Nephron progenitor cell (in vitro differentiated cells): ENCODE data around the gene SOX18.

ENCODE experiments used
- DNase-seq: peaks from one replicate; pipeline ENCODE4 v3.0.0; 2021
- H3K27ac Mint-ChIP-seq: 2 replicates; pipeline ENCODE4 v1.8.0; 2021; ENCODE audit warnings: mild to moderate bottlenecking, moderate library complexity, mixed read lengths
- H3K27me3 Mint-ChIP-seq: 2 replicates; pipeline ENCODE4 v1.8.0; 2021; ENCODE audit warnings: mild to moderate bottlenecking, low read depth, mixed read lengths; ENCODE audit not compliant: poor library complexity
- H3K36me3 Mint-ChIP-seq: 2 replicates; pipeline ENCODE4 v1.8.0; 2021; ENCODE audit warnings: low read depth, mixed read lengths
- H3K4me1 Mint-ChIP-seq: 2 replicates; pipeline ENCODE4 v1.8.0; 2021; ENCODE audit warnings: mixed read lengths
- H3K4me3 Mint-ChIP-seq: 2 replicates; pipeline ENCODE4 v1.8.0; 2021; ENCODE audit warnings: mild to moderate bottlenecking, moderate library complexity, mixed read lengths
- H3K9me3 Mint-ChIP-seq: 2 replicates; pipeline ENCODE4 v1.8.0; 2021; ENCODE audit warnings: mild to moderate bottlenecking, moderate library complexity, mixed read lengths
- CTCF ChIP-seq: fragments of 200-600 bp; sonication (generic); IDR thresholded peaks from 2 replicates; pipeline ENCODE4 v1.5.0; 2021; ENCODE audit warnings: antibody characterized with exemption

Gene SOX18

GRCh38 chr20:64075556-64075955 lies 26.1 kb upstream of the SOX18 start:
- H3K27ac Mint-ChIP-seq: no peak overlapping the region
- no peaks in the 10 kb centered on the region for H3K9me3 Mint-ChIP-seq
- H3K4me3 Mint-ChIP-seq: no peak overlapping the region
- no peak for DNase-seq
- peaks cover 17% of the 10 kb centered on the region for H3K4me1 Mint-ChIP-seq
- no peaks in the 10 kb centered on the region for H3K36me3 Mint-ChIP-seq
- no peak for TF ChIP-seq CTCF
- no peaks in the 10 kb centered on the region for H3K27me3 Mint-ChIP-seq

GRCh38 chr20:64074963-64075362 lies 25.5 kb upstream of the SOX18 start:
- Mint-ChIP-seq H3K27me3 (no peaks in the 10 kb centered on the region), H3K9me3 (no peaks in the 10 kb centered on the region), H3K4me1 (peaks cover 13% of the 10 kb centered on the region), H3K36me3 (no peaks in the 10 kb centered on the region), H3K27ac (no peak overlapping the region), H3K4me3 (no peak overlapping the region)
- no peak for DNase-seq
- TF ChIP-seq CTCF: no peak

GRCh38 chr20:64074184-64074789 lies 24.8 kb upstream of the SOX18 start:
- peaks cover 13% of the 10 kb centered on the region for H3K4me1 Mint-ChIP-seq
- no peaks in the 10 kb centered on the region for H3K36me3 Mint-ChIP-seq
- H3K9me3 Mint-ChIP-seq: no peaks in the 10 kb centered on the region
- TF ChIP-seq CTCF: no peak
- no peak overlapping the region for H3K4me3 Mint-ChIP-seq
- DNase-seq: no peak
- H3K27ac Mint-ChIP-seq: no peak overlapping the region
- no peaks in the 10 kb centered on the region for H3K27me3 Mint-ChIP-seq

- Mint-ChIP-seq H3K27me3 (no peaks in the 10 kb centered on the region), H3K27ac (no peak overlapping the region), H3K9me3 (no peaks in the 10 kb centered on the region), H3K36me3 (no peaks in the 10 kb centered on the region), H3K4me3 (no peak overlapping the region), H3K4me1 (peaks cover 7% of the 10 kb centered on the region)
- TF ChIP-seq CTCF: no peak
- no peak for DNase-seq
Observed at GRCh38 chr20:64073476-64074183, 24.2 kb upstream of the SOX18 start.

GRCh38 chr20:64072498-64073063 lies 23.1 kb upstream of the SOX18 start:
- Mint-ChIP-seq H3K27ac (no peak overlapping the region), H3K4me3 (no peak overlapping the region), H3K36me3 (no peaks in the 10 kb centered on the region), H3K4me1 (no peaks in the 10 kb centered on the region), H3K9me3 (no peaks in the 10 kb centered on the region), H3K27me3 (no peaks in the 10 kb centered on the region)
- TF ChIP-seq CTCF: no peak
- DNase-seq: no peak
